GM06990 (cell line): ENCODE results near the gene FAM187B.

Source experiments
- DNase-seq: peaks from one replicate; pipeline ENCODE4 v3.0.0-alpha.2; 2011; ENCODE audit not compliant: insufficient read length; ENCODE audit errors: extremely low read depth
- H3K27me3 ChIP-seq: replicated peaks from 2 replicates; pipeline ENCODE4 v1.6.0; 2011; ENCODE audit warnings: low read length; ENCODE audit not compliant: control insufficient read depth, insufficient read depth
- H3K36me3 ChIP-seq: 2 replicates; pipeline ENCODE4 v1.5.1; 2011; ENCODE audit warnings: low read length; ENCODE audit not compliant: control insufficient read depth, insufficient read depth
- H3K4me3 ChIP-seq: replicated peaks from 2 replicates; pipeline ENCODE4 v1.5.1; 2011; ENCODE audit warnings: low read depth, mild to moderate bottlenecking, control low read depth, low read length
- CTCF ChIP-seq: IDR thresholded peaks from 2 replicates; pipeline ENCODE4 v1.5.1; 2011; ENCODE audit warnings: low read length, control low read depth, mild to moderate bottlenecking, inconsistent platforms; ENCODE audit not compliant: insufficient read depth, poor library complexity, severe bottlenecking

FAM187B gene

DNA sequence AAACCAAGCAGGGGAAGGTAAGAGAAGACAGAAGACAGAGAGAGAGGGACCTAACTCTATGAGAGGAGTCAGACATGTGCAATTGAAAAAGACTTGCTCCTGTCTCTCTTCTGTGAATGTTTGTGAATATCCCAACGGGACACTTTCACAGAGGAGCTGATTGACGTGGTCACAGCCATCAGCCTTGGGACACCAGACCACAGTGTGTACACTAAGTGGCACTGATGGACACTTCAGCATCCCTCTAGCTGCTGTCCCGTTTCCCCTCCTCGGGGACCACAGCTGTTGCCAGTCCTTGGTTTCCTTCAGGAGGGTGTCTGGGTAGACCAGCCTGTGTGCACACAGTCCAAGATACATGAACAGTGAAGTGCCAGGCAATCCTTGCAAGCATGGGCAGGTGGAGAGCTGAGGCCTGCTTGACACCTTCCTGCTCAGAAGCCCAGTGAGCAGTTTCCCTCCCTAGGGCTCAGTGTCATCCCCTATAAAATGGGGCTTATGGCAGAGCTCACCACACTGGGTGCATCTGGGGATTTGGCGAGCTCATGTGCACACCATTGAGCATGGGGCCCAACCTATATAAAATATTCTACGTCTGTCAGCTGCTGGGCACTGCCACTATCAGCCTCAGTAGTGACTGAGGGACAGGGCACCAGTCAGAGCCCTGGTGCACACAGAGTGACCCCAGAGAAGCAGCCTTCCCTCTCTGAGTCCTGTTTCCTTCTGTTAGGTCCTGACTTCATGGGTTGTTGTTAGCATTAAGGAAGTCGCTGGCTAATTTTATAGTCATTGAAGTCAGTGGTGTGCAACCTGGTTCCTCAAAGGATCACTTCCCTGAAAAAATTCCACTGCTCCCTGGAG lies 36.0 kb upstream of the FAM187B start:
- H3K27me3 ChIP-seq = no peaks in the 10 kb centered on the region
- H3K4me3 ChIP-seq = no peak overlapping the region
- DNase-seq = no peak
- peaks cover 6% of the 10 kb centered on the region for H3K36me3 ChIP-seq
- TF ChIP-seq CTCF = no peak

DNA sequence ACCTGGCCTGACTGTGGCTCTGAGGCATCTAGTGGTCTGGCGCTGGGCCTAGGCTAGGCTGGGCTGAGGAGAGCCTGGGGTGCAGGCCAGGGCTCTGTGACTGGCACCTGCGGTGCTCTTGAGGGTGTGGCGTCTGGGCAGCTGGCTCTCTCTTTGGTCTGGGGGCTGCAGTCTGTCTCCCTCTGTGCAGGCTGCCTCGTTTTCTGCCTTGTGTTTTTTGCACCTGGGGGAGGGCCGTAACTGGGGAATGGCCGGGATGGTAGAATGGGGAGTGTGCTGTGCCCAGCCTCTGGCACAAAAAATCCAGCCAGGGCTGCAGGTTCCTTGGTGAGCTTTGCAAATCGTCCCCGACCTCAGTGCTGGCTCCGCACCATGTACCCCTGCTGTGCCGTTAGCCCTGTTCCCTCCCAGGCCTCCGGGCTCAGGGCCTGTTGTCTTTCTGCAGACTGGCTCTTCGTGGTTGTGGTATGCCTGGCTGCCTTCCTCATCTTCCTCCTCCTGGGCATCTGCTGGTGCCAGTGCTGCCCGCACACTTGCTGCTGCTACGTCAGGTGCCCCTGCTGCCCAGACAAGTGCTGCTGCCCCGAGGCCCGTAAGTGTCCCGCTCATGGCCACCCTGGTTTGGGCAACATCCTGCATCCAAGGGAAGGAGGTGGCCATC lies 33.7 kb upstream of the FAM187B start:
- TF ChIP-seq CTCF = no peak
- Histone ChIP-seq H3K4me3 (no peak overlapping the region), H3K27me3 (no peaks in the 10 kb centered on the region), H3K36me3 (peaks cover 6% of the 10 kb centered on the region)
- no peak for DNase-seq

GRCh38 chr19:35261356-35262100 lies 33.0 kb upstream of the FAM187B start:
- Histone ChIP-seq H3K27me3 (no peaks in the 10 kb centered on the region), H3K36me3 (peaks cover 5% of the 10 kb centered on the region)

DNA sequence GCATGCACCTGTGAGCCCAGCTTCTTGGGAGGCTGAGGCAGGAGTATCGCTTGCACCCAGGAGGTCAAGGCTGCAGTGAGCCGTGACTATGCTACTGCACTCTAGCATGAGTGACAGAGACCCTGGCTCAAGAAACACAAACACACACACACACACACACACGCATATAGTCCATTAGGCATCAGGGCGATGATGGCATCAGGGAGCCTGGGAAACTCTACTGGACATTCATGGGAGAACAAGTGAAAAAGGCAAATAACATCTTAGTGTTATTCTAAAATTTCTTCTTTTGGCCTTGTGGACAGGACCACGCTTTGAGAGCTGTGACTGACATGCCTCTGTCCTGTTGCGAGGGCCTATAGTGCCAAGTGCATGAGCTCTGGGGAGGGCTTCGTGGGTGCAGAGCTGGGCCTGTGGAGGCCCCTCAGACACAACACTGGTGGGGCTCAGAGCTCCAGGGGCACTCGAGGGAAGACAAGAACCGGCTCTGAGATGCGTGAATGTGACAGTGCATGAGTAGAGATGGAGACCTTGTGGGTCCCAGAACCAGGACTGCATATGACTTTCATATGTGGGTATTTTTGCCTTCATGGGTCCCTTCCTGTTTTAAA lies 32.3 kb upstream of the FAM187B start:
- peaks cover 3% of the 10 kb centered on the region for H3K36me3 ChIP-seq
- H3K27me3 ChIP-seq = no peaks in the 10 kb centered on the region
- no peak overlapping the region for H3K4me3 ChIP-seq
- no peak for DNase-seq
- no peak for TF ChIP-seq CTCF

More at GRCh38 chr19:35261356-35262100, 33.0 kb upstream of the FAM187B start:
- H3K4me3 ChIP-seq = no peak overlapping the region
- TF ChIP-seq CTCF = no peak
- DNase-seq = no peak

DNA sequence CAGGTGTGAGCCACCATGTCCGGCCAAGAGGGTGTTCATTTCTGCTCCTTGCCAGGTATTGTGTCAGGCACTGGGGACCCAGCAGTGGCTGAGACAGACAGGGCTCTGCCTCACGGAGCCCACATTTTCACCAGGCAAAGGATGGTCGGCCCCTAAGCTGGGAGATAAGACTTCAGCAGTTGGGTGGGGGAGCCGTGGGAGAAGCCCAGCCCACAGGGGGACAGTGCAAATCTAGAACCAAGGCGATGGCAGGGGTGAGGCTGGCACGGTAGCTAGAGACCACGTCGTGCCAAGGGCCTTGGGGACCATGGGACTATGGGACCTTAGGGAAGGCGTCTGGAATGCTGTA lies 28.5 kb upstream of the FAM187B start:
- Histone ChIP-seq H3K27me3 (no peaks in the 10 kb centered on the region), H3K36me3 (peaks cover 4% of the 10 kb centered on the region; the same call in 1 of the 2 replicates), H3K4me3 (no peak overlapping the region)
- DNase-seq = no peak
- TF ChIP-seq CTCF = no peak
